ENCODE data around the gene POTEB3.
"Not testable (repeated sequence)": the region's sequence is repeated elsewhere in the genome, so short reads cannot be mapped to it uniquely, and the experiment has no call there.

Gene POTEB3

GRCh38 chr15:21440399-21440798, at the start of gene POTEB3:
TSS of gene POTEB3 (minus strand) at chr15:21440499. CDS start at chr15:21440011, 488 bp downstream.
- DNase-seq (ENCODE audit: low spot score), result not testable (repeated sequence)

- not testable (repeated sequence) for DNase-seq (ENCODE audit: low spot score)
These were observed 13.4 kb upstream of the POTEB3 start for GRCh38 chr15:21453683-21454082.

- not testable (repeated sequence) for DNase-seq (ENCODE audit: low spot score)
These were observed 11.7 kb upstream of the POTEB3 start for GRCh38 chr15:21451920-21452563.

- not testable (repeated sequence) for DNase-seq (ENCODE audit: low spot score)
These were observed 11.2 kb upstream of the POTEB3 start for GRCh38 chr15:21451487-21451886.

GRCh38 chr15:21407366-21407765, 32.9 kb downstream of the POTEB3 start:
- DNase-seq (ENCODE audit: low spot score), result not testable (repeated sequence)

GRCh38 chr15:21401531-21401930, 38.8 kb downstream of the POTEB3 start:
- DNase-seq (ENCODE audit: low spot score), result not testable (repeated sequence)

- not testable (repeated sequence) for DNase-seq (ENCODE audit: low spot score)
These were observed 41.2 kb downstream of the POTEB3 start for GRCh38 chr15:21399111-21399510.

- DNase-seq (ENCODE audit: low spot score), result not testable (repeated sequence)
These were observed 41.8 kb downstream of the POTEB3 start for GRCh38 chr15:21398511-21398910.

GRCh38 chr15:21397656-21398055, 42.6 kb downstream of the POTEB3 start:
- not testable (repeated sequence) for DNase-seq (ENCODE audit: low spot score)

GRCh38 chr15:21397186-21397585, 43.1 kb downstream of the POTEB3 start:
- DNase-seq (ENCODE audit: low spot score), result not testable (repeated sequence)

- DNase-seq (ENCODE audit: low spot score), result not testable (repeated sequence)
These were observed 54.3 kb downstream of the POTEB3 start for GRCh38 chr15:21385961-21386360.

- DNase-seq (ENCODE audit: low spot score), result not testable (repeated sequence)
These were observed 56.3 kb downstream of the POTEB3 start for GRCh38 chr15:21383866-21384485.

GRCh38 chr15:21373682-21374081, 66.6 kb downstream of the POTEB3 start:
- not testable (repeated sequence) for DNase-seq (ENCODE audit: low spot score)

- not testable (repeated sequence) for DNase-seq (ENCODE audit: low spot score)
These were observed 71.1 kb downstream of the POTEB3 start for GRCh38 chr15:21369177-21369576.

GRCh38 chr15:21368625-21369024, 71.7 kb downstream of the POTEB3 start:
- not testable (repeated sequence) for DNase-seq (ENCODE audit: low spot score)

Measured in CD4-positive, alpha-beta T cell treated with Interleukin-6 at 100 ng/mL for 8 hours (primary cell).